ENCODE data around the gene RABAC1. TPM values are rescaled to one million over a fixed set of nuclear protein-coding genes. Genes with fewer than 3 reads are reported as not detected.

Gene RABAC1
- total RNA-seq, 2 donors from 2014 or later: 79.6 to 89.7 TPM

- Mint-ChIP-seq H3K4me1 (ENCODE audit: low read depth in 2 of 2) (no peaks in the 10 kb centered on the region), H3K9me3 (no peaks in the 10 kb centered on the region)
- ATAC-seq: no peak
These were observed 18.8 kb upstream of the RABAC1 start for GRCh38 chr19:41977916-41978315.

GRCh38 chr19:41974652-41975051 lies 15.5 kb upstream of the RABAC1 start:
- ATAC-seq: no peak
- no peak for DNase-seq (ENCODE audit: low spot score)
- no peak overlapping the region for H3K4me3 Mint-ChIP-seq
- no peaks in the 10 kb centered on the region for H3K27me3 Mint-ChIP-seq
- H3K4me1 Mint-ChIP-seq (ENCODE audit: low read depth in 2 of 2): no peaks in the 10 kb centered on the region
- no peaks in the 10 kb centered on the region for H3K36me3 Mint-ChIP-seq
- H3K27ac Mint-ChIP-seq: no peak overlapping the region
- no peaks in the 10 kb centered on the region for H3K9me3 Mint-ChIP-seq

More at GRCh38 chr19:41977916-41978315, 18.8 kb upstream of the RABAC1 start:
- no peaks in the 10 kb centered on the region for H3K27me3 Mint-ChIP-seq
- DNase-seq (ENCODE audit: low spot score): no peak
- H3K4me3 Mint-ChIP-seq: no peak overlapping the region
- H3K27ac Mint-ChIP-seq: no peak overlapping the region
- H3K36me3 Mint-ChIP-seq: no peaks in the 10 kb centered on the region

DNA sequence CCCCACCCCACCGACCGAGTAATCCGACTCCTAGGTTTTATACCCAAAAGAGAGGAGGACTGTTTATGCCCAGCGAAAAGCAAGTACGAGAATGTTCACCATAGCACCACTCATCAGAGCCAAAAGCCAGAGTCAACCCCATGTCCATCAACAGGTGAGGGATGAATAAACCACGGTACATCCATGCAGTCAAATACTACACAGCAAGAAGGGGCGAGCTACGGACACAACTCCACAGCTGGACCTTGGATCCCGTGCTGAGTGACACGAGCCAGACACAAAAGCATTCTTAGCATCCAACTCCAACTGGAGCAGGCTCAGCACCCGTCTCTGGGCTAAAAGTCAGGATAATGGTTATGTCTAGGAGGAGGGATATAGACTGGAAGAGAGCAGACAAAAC lies 12.2 kb upstream of the RABAC1 start:
- no peaks in the 10 kb centered on the region for H3K36me3 Mint-ChIP-seq
- no peaks in the 10 kb centered on the region for H3K4me1 Mint-ChIP-seq (ENCODE audit: low read depth in 2 of 2)
- no peak overlapping the region for H3K27ac Mint-ChIP-seq
- no peaks in the 10 kb centered on the region for H3K27me3 Mint-ChIP-seq
- no peak overlapping the region for H3K4me3 Mint-ChIP-seq
- H3K9me3 Mint-ChIP-seq: no peaks in the 10 kb centered on the region
- no peak for ATAC-seq
- no peak for DNase-seq (ENCODE audit: low spot score)

- Mint-ChIP-seq H3K27ac (no peak overlapping the region), H3K9me3 (no peaks in the 10 kb centered on the region), H3K27me3 (no peaks in the 10 kb centered on the region), H3K36me3 (no peaks in the 10 kb centered on the region), H3K4me1 (ENCODE audit: low read depth in 2 of 2) (no peaks in the 10 kb centered on the region), H3K4me3 (no peak overlapping the region)
- ATAC-seq: peak in 1 of 2 donors; percentile 15
- DNase-seq (ENCODE audit: low spot score): no peak
These were observed 10.8 kb upstream of the RABAC1 start for GRCh38 chr19:41969772-41970458.

DNA sequence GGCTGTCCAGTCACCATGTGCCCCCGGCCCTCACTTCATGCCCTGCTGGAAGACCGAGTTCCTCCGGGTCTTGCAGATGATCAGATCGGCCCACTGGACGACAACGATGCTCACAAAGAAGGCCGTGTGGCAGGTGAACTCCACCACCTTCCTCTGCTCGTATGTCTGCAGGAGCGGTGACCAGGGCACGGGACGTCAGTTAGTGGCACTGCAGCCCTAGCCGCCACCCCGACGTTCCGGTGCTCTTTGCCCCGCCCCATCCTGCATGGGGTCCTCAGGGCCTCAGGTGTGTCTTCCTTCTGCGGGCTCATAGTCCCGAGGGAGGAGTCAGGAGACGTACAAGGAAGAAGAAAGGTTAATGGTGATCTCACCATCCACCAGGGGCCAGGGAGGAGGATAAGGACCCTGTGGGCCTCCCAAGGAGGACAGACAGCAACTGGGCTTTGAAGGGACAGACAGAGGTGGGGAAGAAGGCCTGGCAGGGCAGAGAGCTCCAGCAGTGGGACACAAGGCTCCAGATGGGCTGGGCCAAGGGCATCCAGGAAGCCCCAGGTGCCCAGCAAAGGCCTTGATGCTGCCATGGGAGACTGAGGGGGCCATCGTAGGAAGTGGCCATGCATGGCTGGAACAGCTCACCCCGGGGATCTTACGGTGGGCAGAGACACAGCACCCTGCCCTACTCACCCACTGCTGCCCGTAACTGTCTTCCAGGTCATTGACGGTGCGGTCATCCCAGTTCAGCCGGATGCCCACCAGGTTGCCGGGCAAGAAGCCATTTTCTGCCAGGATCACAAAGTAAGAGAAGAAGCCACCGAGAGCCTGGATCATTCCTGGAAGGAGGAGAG lies 9.9 kb upstream of the RABAC1 start:
- Mint-ChIP-seq H3K9me3 (no peaks in the 10 kb centered on the region), H3K4me3 (no peak overlapping the region), H3K4me1 (ENCODE audit: low read depth in 2 of 2) (no peaks in the 10 kb centered on the region), H3K36me3 (no peaks in the 10 kb centered on the region), H3K27me3 (no peaks in the 10 kb centered on the region), H3K27ac (no peak overlapping the region)
- no peak for DNase-seq (ENCODE audit: low spot score)
- ATAC-seq: no peak

GRCh38 chr19:41967054-41967783 lies 8.1 kb upstream of the RABAC1 start:
- no peaks in the 10 kb centered on the region for H3K36me3 Mint-ChIP-seq
- H3K27ac Mint-ChIP-seq: no peak overlapping the region
- no peaks in the 10 kb centered on the region for H3K9me3 Mint-ChIP-seq
- ATAC-seq (peak in 1 of 2 donors; percentile 7), DNase-seq (ENCODE audit: low spot score) (no peak)
- peak overlapping the region; percentile 5 for H3K4me3 Mint-ChIP-seq
- no peaks in the 10 kb centered on the region for H3K4me1 Mint-ChIP-seq (ENCODE audit: low read depth in 2 of 2)
- no peaks in the 10 kb centered on the region for H3K27me3 Mint-ChIP-seq

DNA sequence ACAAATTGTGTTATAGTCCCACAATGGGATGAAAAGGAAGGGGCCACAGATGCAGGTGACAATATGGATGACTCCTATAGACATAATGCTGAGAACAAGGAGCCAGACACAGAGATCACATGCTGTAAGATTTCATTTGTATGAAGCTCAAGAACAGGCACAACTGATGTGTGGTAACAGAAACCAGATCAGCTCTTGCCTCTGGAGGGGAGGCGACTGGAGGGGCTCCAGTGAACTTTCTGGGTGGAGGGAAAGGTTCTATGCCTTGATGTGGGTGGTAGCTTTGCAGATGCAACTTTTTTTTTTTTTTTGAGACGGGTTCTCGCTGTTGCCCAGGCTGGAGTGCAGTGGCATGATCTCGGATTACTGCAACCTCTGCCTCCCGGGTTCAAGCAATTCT lies 6.0 kb upstream of the RABAC1 start:
- ATAC-seq (no peak), DNase-seq (ENCODE audit: low spot score) (no peak)
- H3K4me1 Mint-ChIP-seq (ENCODE audit: low read depth in 2 of 2): no peaks in the 10 kb centered on the region
- no peak overlapping the region for H3K4me3 Mint-ChIP-seq
- H3K27me3 Mint-ChIP-seq: no peaks in the 10 kb centered on the region
- no peak overlapping the region for H3K27ac Mint-ChIP-seq
- H3K36me3 Mint-ChIP-seq: no peaks in the 10 kb centered on the region
- H3K9me3 Mint-ChIP-seq: no peaks in the 10 kb centered on the region

- no peak for DNase-seq (ENCODE audit: low spot score)
- H3K4me1 Mint-ChIP-seq (ENCODE audit: low read depth in 2 of 2): peaks cover 15 to 20% of the 10 kb centered on the region in 2 donors
These were observed 1.9 kb upstream of the RABAC1 start for GRCh38 chr19:41960973-41961372.

GRCh38 chr19:41958367-41959055 lies 610 bp downstream of the RABAC1 start:
- DNase-seq (ENCODE audit: low spot score) (peak; percentile 86), ATAC-seq (peak; percentile 82 to 86)
- Mint-ChIP-seq H3K36me3 (no peaks in the 10 kb centered on the region), H3K27ac (peak overlapping the region; percentile 72 to 89), H3K27me3 (no peaks in the 10 kb centered on the region), H3K4me3 (peak overlapping the region; percentile 83), H3K4me1 (ENCODE audit: low read depth in 2 of 2) (peaks cover 15 to 20% of the 10 kb centered on the region in 2 donors), H3K9me3 (no peaks in the 10 kb centered on the region)

More at GRCh38 chr19:41960973-41961372, 1.9 kb upstream of the RABAC1 start:
- Mint-ChIP-seq H3K27me3 (no peaks in the 10 kb centered on the region), H3K9me3 (no peaks in the 10 kb centered on the region), H3K27ac (no peak overlapping the region), H3K36me3 (no peaks in the 10 kb centered on the region), H3K4me3 (no peak overlapping the region)
- ATAC-seq: no peak

DNA sequence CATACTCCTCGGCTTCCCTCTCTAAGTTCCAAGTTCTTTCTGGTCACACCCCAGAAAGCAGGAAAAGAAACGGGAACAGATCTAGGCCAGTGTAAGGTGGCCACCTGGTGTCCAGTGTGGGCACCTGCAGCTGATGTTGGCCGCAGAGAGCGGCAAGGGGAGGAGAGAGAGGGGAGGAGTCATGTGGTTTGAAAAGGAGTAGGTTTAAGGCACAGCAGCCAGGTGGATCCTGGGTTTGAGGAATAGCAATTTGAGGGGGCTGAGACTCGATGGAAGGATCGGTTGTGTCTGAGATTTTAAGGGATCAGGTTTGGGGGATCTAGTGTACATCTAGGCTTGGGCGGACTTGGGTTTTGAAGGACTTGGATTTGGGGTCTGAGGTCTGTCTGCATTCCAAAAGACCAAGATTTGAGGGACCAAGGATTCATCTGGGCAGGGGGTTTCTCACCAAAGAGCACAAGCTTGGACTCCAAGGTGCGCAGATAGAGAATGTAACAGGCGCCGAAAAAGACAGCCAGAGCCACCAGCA lies 1.2 kb downstream of the RABAC1 start:
- H3K4me1 Mint-ChIP-seq (ENCODE audit: low read depth in 2 of 2): peaks cover 15 to 20% of the 10 kb centered on the region in 2 donors

GRCh38 chr19:41957161-41957837 lies 1.8 kb downstream of the RABAC1 start:
- no peak for ATAC-seq
- H3K9me3 Mint-ChIP-seq: no peaks in the 10 kb centered on the region
- H3K4me1 Mint-ChIP-seq (ENCODE audit: low read depth in 2 of 2): peaks cover 15 to 20% of the 10 kb centered on the region in 2 donors
- no peaks in the 10 kb centered on the region for H3K36me3 Mint-ChIP-seq
- DNase-seq (ENCODE audit: low spot score): no peak
- peak overlapping the region; percentile 72 to 89 for H3K27ac Mint-ChIP-seq
- H3K4me3 Mint-ChIP-seq: peak overlapping the region; percentile 83
- H3K27me3 Mint-ChIP-seq: no peaks in the 10 kb centered on the region

More for the DNA sequence above, 1.2 kb downstream of the RABAC1 start:
- Mint-ChIP-seq H3K27ac (peak overlapping the region; percentile 72 to 89), H3K36me3 (no peaks in the 10 kb centered on the region), H3K9me3 (no peaks in the 10 kb centered on the region), H3K4me3 (peak overlapping the region; percentile 83), H3K27me3 (no peaks in the 10 kb centered on the region)
- DNase-seq (ENCODE audit: low spot score) (no peak), ATAC-seq (peak; percentile 50 to 51)

DNA sequence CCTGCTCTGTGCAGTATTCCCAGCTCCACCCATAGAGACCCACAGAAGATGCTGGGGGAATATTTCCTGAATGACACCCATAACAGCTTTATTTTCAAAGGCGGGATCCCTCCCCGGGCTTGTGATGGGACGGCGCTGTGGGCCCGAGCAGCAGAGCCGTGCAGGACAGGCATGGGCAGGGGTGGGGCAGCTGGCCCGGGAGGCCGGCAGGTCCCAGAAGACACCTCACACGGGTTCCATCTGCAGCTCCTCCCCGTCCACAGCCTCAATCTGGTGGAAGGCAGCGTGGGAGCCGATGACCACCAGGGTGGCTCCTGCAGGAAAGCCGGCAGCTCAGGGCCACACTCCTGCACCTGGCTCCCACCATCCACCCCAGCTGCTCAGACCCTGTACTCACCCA lies 2.5 kb downstream of the RABAC1 start:
- H3K27me3 Mint-ChIP-seq: peaks cover 0 to 2% of the 10 kb centered on the region in 2 donors
- H3K9me3 Mint-ChIP-seq: no peaks in the 10 kb centered on the region
- ATAC-seq (no peak), DNase-seq (ENCODE audit: low spot score) (no peak)
- H3K4me3 Mint-ChIP-seq: no peak overlapping the region
- no peaks in the 10 kb centered on the region for H3K36me3 Mint-ChIP-seq
- H3K27ac Mint-ChIP-seq: no peak overlapping the region
- peaks cover 18 to 23% of the 10 kb centered on the region in 2 donors for H3K4me1 Mint-ChIP-seq (ENCODE audit: low read depth in 2 of 2)

GRCh38 chr19:41955521-41955920 lies 3.6 kb downstream of the RABAC1 start:
- Mint-ChIP-seq H3K27ac (no peak overlapping the region), H3K4me1 (ENCODE audit: low read depth in 2 of 2) (peaks cover 22 to 26% of the 10 kb centered on the region in 2 donors)
- ATAC-seq: no peak

More at GRCh38 chr19:41955521-41955920, 3.6 kb downstream of the RABAC1 start:
- no peak for DNase-seq (ENCODE audit: low spot score)
- Mint-ChIP-seq H3K4me3 (no peak overlapping the region), H3K27me3 (peaks cover 0 to 3% of the 10 kb centered on the region in 2 donors), H3K9me3 (no peaks in the 10 kb centered on the region), H3K36me3 (no peaks in the 10 kb centered on the region)

Data from natural killer cell treated with Interleukin-12 subunit alpha and Interleukin-12 subunit beta and Interleukin-15 and Interleukin-18, amount 100 ng/mL, for 72 hours (primary cell).